Coronary artery (tissue), 2 donors: Measurements from ENCODE around the gene DOCK9.

Experiments
- DNase-seq: peaks from one replicate; pipeline ENCODE4 v3.0.0-alpha.2; 2017; ENCODE audit warnings: low spot score
- H3K27ac ChIP-seq, 2 donors: fragments of 200-600 bp; sonication (generic); one replicate each; pipeline ENCODE4 v1.5.1; 2016 to 2019
- H3K4me3 ChIP-seq: fragments of 200-600 bp; sonication (generic); 2 replicates; pipeline ENCODE4 v1.5.1; 2016; ENCODE audit warnings: mild to moderate bottlenecking, moderate library complexity
- TF ChIP-seq, protein P1 (sequence below): fragments of 200-600 bp; sonication (generic); IDR thresholded peaks from one replicate; pipeline ENCODE4 v1.5.1; 2019; ENCODE audit warnings: antibody characterized with exemption

DOCK9 gene

DNA sequence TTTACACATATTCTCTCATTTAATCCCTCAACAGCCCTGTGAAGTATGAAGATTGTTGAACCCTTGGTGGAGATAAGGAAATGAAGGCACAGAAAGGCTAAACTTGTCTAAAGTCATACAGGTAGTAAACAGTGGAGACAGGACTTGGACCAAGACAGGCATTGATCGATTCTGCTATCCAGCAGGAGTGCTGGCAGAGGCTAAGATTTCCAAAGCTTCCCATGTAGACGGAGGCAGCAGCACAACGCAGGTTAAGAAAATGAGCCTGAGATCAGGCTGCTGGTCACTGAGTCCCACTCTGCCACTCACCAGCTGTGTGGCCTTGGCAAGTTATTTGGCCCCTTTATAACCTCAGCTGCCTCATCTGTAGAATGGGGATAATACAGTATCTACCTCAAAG lies 140.0 kb downstream of the DOCK9 start:
- no peak overlapping the region for H3K4me3 ChIP-seq

DNA sequence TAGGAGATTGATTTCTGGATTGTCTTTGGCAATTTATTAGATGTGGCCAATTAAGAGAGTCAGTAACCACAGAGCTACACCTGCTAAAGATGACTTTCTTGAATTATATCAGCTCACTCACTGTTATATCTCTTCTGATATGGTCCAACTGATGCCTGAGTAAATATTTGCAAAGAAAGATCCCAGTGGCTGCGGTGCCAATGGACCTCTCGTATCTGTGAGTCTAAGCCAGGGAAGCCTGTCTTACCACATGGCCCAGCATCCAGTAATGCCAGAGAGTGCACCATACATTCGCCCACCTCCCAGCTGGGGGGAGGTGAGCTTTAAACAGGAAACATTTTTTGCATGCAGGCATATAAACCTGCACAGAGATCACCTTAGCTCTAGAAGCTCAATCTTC lies 142.7 kb downstream of the DOCK9 start:
- Histone ChIP-seq H3K27ac (no peak overlapping the region), H3K4me3 (no peak overlapping the region)
- TF ChIP-seq, protein P1, sequence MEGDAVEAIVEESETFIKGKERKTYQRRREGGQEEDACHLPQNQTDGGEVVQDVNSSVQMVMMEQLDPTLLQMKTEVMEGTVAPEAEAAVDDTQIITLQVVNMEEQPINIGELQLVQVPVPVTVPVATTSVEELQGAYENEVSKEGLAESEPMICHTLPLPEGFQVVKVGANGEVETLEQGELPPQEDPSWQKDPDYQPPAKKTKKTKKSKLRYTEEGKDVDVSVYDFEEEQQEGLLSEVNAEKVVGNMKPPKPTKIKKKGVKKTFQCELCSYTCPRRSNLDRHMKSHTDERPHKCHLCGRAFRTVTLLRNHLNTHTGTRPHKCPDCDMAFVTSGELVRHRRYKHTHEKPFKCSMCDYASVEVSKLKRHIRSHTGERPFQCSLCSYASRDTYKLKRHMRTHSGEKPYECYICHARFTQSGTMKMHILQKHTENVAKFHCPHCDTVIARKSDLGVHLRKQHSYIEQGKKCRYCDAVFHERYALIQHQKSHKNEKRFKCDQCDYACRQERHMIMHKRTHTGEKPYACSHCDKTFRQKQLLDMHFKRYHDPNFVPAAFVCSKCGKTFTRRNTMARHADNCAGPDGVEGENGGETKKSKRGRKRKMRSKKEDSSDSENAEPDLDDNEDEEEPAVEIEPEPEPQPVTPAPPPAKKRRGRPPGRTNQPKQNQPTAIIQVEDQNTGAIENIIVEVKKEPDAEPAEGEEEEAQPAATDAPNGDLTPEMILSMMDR: no peak
- no peak for DNase-seq

More for the DNA sequence above, 140.0 kb downstream of the DOCK9 start:
- TF ChIP-seq, protein P1: no peak
- no peak overlapping the region for H3K27ac ChIP-seq
- no peak for DNase-seq

DNA sequence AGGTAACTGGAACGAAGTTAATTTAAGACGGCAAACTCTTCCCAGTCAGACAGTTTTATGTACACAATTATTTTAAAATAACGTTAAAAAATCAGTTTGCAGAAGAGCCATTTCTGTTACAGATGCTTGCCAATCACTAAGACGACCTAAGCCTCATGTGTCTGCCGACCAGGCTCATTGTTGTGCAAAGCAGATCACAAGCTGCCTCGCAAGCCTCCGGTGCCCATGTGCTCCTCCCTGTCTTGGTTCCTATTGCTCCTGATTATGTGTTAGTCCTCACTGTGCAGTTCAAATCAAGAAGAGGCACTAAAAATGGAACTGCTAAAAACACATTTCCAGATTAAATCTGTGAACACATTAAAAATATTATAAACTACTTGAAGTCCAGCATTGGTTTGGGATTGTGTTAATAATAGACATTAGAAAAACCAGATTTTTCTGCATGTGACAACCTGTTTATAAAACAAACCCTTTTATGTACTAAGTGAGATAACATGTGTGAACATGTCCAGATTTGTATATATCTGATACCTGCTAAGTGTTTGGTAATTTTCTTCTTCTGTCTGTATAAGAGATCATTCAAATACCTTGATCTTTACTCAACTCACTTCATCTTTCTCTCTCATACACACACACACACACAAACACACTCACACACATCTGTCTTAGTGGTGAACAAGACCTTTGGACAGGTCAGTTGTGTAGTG lies 143.5 kb downstream of the DOCK9 start:
- DNase-seq: no peak
- TF ChIP-seq, protein P1: no peak
- H3K27ac ChIP-seq: no peak overlapping the region
- H3K4me3 ChIP-seq: no peak overlapping the region

DNA sequence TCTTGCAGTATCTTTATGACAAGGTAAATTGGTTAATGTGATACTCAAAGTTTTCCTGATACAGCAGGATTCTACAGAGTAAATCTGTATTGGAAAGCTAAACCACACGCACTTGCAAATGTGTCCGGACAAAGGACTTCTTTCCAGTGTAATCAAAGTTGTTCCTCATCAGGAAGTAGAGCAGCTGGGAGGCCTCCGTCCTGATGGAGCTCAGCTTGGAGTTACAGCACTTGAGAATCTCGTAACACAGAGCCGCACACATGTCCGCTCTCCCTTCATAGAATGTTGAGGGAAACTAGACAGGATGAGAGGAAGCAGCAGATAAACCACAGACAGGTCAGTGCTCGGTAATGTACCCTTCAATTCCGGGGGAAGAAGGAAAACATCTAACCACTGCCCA lies 146.6 kb downstream of the DOCK9 start:
- DNase-seq: no peak
- TF ChIP-seq, protein P1: no peak
- Histone ChIP-seq H3K4me3 (no peak overlapping the region), H3K27ac (no peak overlapping the region)

DNA sequence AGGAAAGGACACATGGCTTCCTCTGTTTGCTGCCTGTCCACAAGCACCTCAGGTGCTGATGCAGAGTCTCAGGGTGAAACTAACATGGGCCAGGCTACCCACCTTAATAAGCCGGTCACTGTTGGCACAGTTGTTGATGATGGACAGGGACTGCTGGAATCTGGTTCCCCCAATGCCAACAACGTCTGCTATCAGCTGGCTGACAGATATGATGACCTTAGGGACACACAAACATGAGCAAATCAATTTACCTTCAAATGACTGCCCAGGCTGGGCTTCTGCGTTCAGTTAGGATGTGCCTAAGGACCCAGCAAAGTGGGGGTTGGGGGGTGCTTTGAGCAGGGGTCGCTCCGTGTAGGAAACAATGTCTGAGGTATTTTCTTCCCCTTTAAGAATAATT lies 148.3 kb downstream of the DOCK9 start:
- DNase-seq: no peak
- H3K27ac ChIP-seq: no peak overlapping the region
- TF ChIP-seq, protein P1: no peak
- H3K4me3 ChIP-seq: no peak overlapping the region

DNA sequence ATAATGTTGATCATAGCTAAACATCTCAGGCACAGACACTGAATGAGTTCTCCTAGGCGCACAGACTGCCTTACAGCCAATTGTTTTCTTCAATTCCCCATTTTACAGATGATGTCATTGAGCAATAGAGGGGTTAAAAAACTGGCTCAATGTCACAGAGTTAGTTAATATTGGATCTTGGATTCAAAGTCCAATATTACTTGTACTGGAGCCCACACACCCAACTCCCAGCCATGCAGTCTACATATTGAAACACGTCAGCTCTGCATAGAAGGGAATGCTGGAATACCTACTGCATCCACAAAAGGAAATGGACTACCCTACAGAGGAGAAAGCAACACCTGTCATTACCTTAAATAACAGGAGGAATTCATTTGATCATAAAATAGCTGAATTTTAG lies 149.2 kb downstream of the DOCK9 start:
- no peak overlapping the region for H3K4me3 ChIP-seq
- TF ChIP-seq, protein P1: no peak
- H3K27ac ChIP-seq: no peak overlapping the region
- DNase-seq: no peak

DNA sequence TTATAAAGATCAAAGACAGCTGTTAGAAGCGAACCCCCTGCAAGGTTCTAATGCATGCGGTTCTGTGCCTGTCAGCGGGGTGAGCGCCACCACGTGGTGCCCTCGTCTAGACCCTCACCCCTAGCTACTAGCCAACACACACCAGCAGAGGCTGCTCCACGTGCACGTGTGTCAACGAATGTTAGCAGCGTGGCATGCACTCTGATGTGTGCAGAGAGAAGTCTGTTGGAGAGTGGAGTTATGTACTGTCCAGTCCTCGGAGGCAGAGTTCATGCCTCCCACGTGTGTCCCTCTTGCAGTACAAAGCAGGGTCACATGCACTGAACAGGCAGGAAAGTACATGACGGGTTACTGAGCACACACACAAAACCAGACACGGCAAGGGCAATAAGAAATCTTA lies 150.4 kb downstream of the DOCK9 start:
- no peak for DNase-seq
- H3K27ac ChIP-seq: no peak overlapping the region

More for the DNA sequence above, 150.4 kb downstream of the DOCK9 start:
- TF ChIP-seq, protein P1: no peak
- no peak overlapping the region for H3K4me3 ChIP-seq
